GM21526 (cell line): ENCODE results near the gene SYF2.

Experiments used
- ATAC-seq: cut with Tn5 transposase; IDR thresholded peaks from one replicate; pipeline ENCODE4 v1.9.1; 2021; ENCODE audit warnings: moderate library complexity; ENCODE audit not compliant: unreplicated experiment, low FRiP score

SYF2 gene

GRCh38 chr1:25186161-25187007 is 45.9 kb downstream of the SYF2 start:
- ATAC-seq: no peak

GRCh38 chr1:25185409-25186160 is 46.7 kb downstream of the SYF2 start:
- ATAC-seq: no peak

- no peak for ATAC-seq
Measured at GRCh38 chr1:25184001-25184762, 48.1 kb downstream of the SYF2 start.

DNA sequence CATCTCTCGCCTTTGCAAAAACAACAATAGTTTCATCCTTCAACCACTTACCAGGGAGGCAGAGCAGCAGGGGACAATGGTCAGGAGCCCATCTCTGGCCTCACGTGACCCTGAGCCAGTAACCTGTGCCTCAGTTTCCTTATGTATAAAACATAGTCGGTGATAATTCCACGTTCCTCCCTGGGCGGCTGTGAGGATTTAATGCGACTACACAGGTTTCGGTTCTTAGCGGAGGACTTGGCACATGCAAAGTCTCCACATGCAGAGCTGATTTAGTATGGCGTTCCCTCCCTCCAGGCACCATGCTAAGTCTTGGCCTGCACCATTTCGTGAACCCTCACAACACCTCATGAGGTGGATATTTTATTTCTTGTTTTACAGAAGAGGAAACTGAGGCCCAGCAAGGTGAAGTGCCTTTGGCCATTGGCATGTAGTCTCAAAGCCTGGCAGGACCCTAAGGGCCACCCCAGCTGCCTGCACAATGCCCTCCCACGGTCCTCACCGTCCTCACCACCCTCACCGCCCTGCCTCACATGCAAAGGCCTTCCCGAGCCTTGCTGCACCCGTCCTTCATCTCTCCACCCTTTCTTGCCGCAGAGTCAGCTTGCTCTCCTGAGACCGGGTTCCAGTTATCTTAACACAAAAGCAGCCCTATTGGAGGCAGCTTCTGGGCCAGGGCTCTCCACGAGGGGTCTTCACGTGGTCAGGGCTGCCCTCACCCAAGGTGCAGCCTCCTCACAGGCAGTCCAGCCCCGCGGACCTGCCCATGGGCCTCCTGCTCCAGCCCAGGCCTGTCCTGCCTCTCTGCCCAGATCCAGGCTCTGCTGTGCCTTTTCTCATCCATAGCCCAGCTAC is 48.9 kb downstream of the SYF2 start:
- no peak for ATAC-seq

GRCh38 chr1:25182629-25183028 is 49.7 kb downstream of the SYF2 start:
- no peak for ATAC-seq

GRCh38 chr1:25180996-25181395 is 51.3 kb downstream of the SYF2 start:
- no peak for ATAC-seq

GRCh38 chr1:25178917-25179561 is 53.3 kb downstream of the SYF2 start:
- ATAC-seq: no peak

GRCh38 chr1:25174730-25175612 is 57.3 kb downstream of the SYF2 start:
- no peak for ATAC-seq

- ATAC-seq: no peak
Measured at GRCh38 chr1:25174363-25174729, 58.0 kb downstream of the SYF2 start.

DNA sequence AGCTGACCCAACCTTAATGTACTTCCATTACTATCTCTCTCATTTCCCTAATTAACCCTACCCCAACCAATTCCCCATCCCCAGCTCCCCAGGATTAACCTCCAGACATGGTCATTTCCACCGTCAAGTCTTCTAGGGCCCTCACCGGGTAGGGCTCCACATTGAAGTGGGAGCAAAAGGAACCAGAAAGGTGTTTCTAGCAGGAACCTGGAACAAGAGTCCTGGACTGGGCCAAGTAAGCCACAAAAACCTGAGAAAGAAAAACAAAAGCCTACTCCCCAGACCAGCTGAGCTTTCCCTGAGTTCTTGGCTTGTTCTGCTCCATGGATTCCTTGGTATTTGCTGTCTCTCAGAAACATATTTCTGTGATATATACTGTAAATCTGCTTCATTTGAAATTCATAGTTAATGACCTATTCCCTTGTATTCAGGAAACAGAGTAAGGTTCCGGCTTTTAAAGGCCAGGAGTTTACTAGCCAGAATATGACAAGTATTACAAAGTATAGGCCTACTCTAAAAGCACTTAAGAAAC is 58.4 kb downstream of the SYF2 start:
- no peak for ATAC-seq
